ENCODE measurements around the gene AP1G1.
"Not testable (repeated sequence)": the region's sequence is repeated elsewhere in the genome, so short reads cannot be mapped to it uniquely, and the experiment has no call there.

Gene AP1G1

GRCh38 chr16:71693164-71693563 lies 115.5 kb downstream of the AP1G1 start:
- DNase-seq, result no peak

GRCh38 chr16:71689901-71690300 lies 118.7 kb downstream of the AP1G1 start:
- DNase-seq, result no peak

GRCh38 chr16:71687861-71688260 lies 120.8 kb downstream of the AP1G1 start:
- no peak for DNase-seq

GRCh38 chr16:71684280-71684679 lies 124.4 kb downstream of the AP1G1 start:
- DNase-seq, result not testable (repeated sequence)

- no peak for DNase-seq
Measured at GRCh38 chr16:71681360-71681759, 127.3 kb downstream of the AP1G1 start.

All from COR-L47 (cell line).